A549 (cell line): ENCODE data around the gene ITGA8. TPM values are rescaled to one million over a fixed set of nuclear protein-coding genes. Genes with fewer than 3 reads are reported as not detected.

Experiments
- ATAC-seq, 2 experiments: fragments of 200-7000 bp in 1 of 2; fragments of >200 bp in 1 of 2; cut with Nextera tagmentation in 1 of 2; cut with Tn5 transposase in 1 of 2; 3 replicates each; pipeline versions ENCODE4 v1.8.0 to v1.9.1; 2018 to 2020; ENCODE audit warnings: mild to moderate bottlenecking in 1 of 2, moderate library complexity in 1 of 2
- CTCF ChIA-PET: fragments of 300-600 bp; sonication (Branson Sonifier 250); formaldehyde crosslinking; extraction: SDS; loops from one replicate; lab custom pipeline; 2021; ENCODE audit warnings: antibody characterized with exemption, inconsistent platforms; lab: Yijun Ruan, JAX
- POLR2A ChIA-PET: fragments of 350-600 bp; formaldehyde crosslinking; extraction: SDS; loops from one replicate; lab custom pipeline; 2021; ENCODE audit warnings: antibody characterized with exemption, inconsistent platforms; lab: Yijun Ruan, JAX
- DNase-seq, 2 experiments: peaks; one replicate each; pipeline versions ENCODE4 v3.0.0 to v3.0.0-alpha.2; 2011 to 2016; ENCODE audit warnings: low read depth in 1 of 2, low spot score in 1 of 2
- FAIRE-seq: peaks from 2 replicates; lab custom pipeline; 2011; peaks lifted over from hg19 to GRCh38; lab: Jason Lieb, UNC
- H3K27ac ChIP-seq, 2 experiments: fragments of >200 bp; sonication (Bioruptor Twin); formaldehyde crosslinking; 3 replicates each; pipeline ENCODE4 v1.5.1; 2016 to 2017
- H3K4me1 ChIP-seq: fragments of >200 bp; sonication (Bioruptor Twin); formaldehyde crosslinking; 3 replicates; pipeline ENCODE4 v1.6.1; 2016
- H3K4me2 ChIP-seq: fragments of >200 bp; sonication (Bioruptor Twin); formaldehyde crosslinking; 3 replicates; pipeline ENCODE4 v1.6.1; 2016
- H3K4me3 ChIP-seq: fragments of >200 bp; sonication (Bioruptor Twin); formaldehyde crosslinking; 3 replicates; pipeline ENCODE4 v1.5.1; 2016
- H3K9me3 ChIP-seq: fragments of >200 bp; sonication (Bioruptor Twin); formaldehyde crosslinking; 3 replicates; pipeline ENCODE4 v1.6.1; 2016
- BHLHE40 ChIP-seq: IDR thresholded peaks from 2 replicates; pipeline ENCODE4 v1.6.1; 2012; ENCODE audit warnings: low read depth, low read length, inconsistent platforms
- ESRRA ChIP-seq: fragments of 150-350 bp; IDR thresholded peaks from 2 replicates; pipeline ENCODE4 v1.6.1; 2014; ENCODE audit warnings: mild to moderate bottlenecking, low read length, borderline replicate concordance
- FOSL2 ChIP-seq, 2 experiments: fragments of 450-650 bp in 1 of 2; fragments of >200 bp in 1 of 2; sonication (Bioruptor Twin) in 1 of 2; formaldehyde crosslinking; IDR thresholded peaks; 2 replicates each; pipeline versions ENCODE4 v1.5.0 to v1.6.1; 2016 to 2020; ENCODE audit warnings: mild to moderate bottlenecking in 1 of 2, moderate library complexity in 1 of 2
- GATA3 ChIP-seq: IDR thresholded peaks from 2 replicates; pipeline ENCODE4 v1.6.1; 2012; ENCODE audit warnings: borderline replicate concordance
- HDAC2 ChIP-seq: fragments of 200-600 bp; sonication (generic); IDR thresholded peaks from 2 replicates; pipeline ENCODE4 v1.6.1; 2016
- HOXA7 ChIP-seq: fragments of 250-450 bp; sonication (Bioruptor Pico); IDR thresholded peaks from 2 replicates; pipeline ENCODE4 v1.5.0; 2020; ENCODE audit warnings: mild to moderate bottlenecking, moderate library complexity
- HOXB13 ChIP-seq: fragments of 250-450 bp; sonication (Bioruptor Pico); IDR thresholded peaks from 2 replicates; pipeline ENCODE4 v1.5.0; 2020; ENCODE audit warnings: low read depth, mild to moderate bottlenecking, moderate library complexity
- HOXB5 ChIP-seq: fragments of 250-450 bp; sonication (Bioruptor Pico); IDR thresholded peaks from 2 replicates; pipeline ENCODE4 v1.5.0; 2020; ENCODE audit warnings: mild to moderate bottlenecking, moderate library complexity
- JUNB ChIP-seq: fragments of >200 bp; sonication (Bioruptor Twin); formaldehyde crosslinking; IDR thresholded peaks from 2 replicates; pipeline ENCODE4 v1.6.1; 2016
- KDM1A ChIP-seq: fragments of 200-600 bp; sonication (generic); IDR thresholded peaks from 2 replicates; pipeline ENCODE4 v1.6.1; 2016; ENCODE audit warnings: low read depth, mild to moderate bottlenecking
- KDM5A ChIP-seq: fragments of 200-600 bp; sonication (generic); IDR thresholded peaks from 2 replicates; pipeline ENCODE4 v1.6.1; 2016; ENCODE audit warnings: antibody characterized with exemption, mild to moderate bottlenecking
- MAFK ChIP-seq: fragments of 450-650 bp; IDR thresholded peaks from 2 replicates; pipeline ENCODE4 v1.6.1; 2014; ENCODE audit not compliant: partially characterized antibody
- NFE2L2 ChIP-seq: fragments of 150-350 bp; conservative IDR thresholded peaks from 2 replicates; pipeline ENCODE4 v1.6.1; 2014; ENCODE audit warnings: low read length
- NPAS2 ChIP-seq: fragments of 250-450 bp; sonication (Bioruptor Pico); IDR thresholded peaks from 2 replicates; pipeline ENCODE4 v1.8.0; 2022; ENCODE audit warnings: mild to moderate bottlenecking, moderate library complexity, borderline replicate concordance
- POLR2A ChIP-seq: IDR thresholded peaks from 2 replicates; pipeline ENCODE4 v1.6.1; 2012; ENCODE audit warnings: mild to moderate bottlenecking, low read length
- POLR2AphosphoS2 ChIP-seq: conservative IDR thresholded peaks from 2 replicates; pipeline ENCODE4 v1.6.1; 2012; ENCODE audit warnings: low read length, improper control_type of control experiment, inconsistent platforms
- RFX5 ChIP-seq: fragments of 450-650 bp; IDR thresholded peaks from 2 replicates; pipeline ENCODE4 v1.7.1; 2014; ENCODE audit warnings: antibody characterized with exemption, mild to moderate bottlenecking, moderate library complexity
- SMC3 ChIP-seq: fragments of >200 bp; sonication (Bioruptor Twin); formaldehyde crosslinking; IDR thresholded peaks from 3 replicates; pipeline ENCODE4 v1.6.1; 2018; ENCODE audit warnings: inconsistent platforms
- TP53 ChIP-seq: fragments of 250-450 bp; sonication (Bioruptor Pico); IDR thresholded peaks from 2 replicates; pipeline ENCODE4 v1.5.0; 2021; ENCODE audit warnings: mild to moderate bottlenecking, moderate library complexity
- ZC3H11A ChIP-seq: fragments of 450-650 bp; IDR thresholded peaks from 2 replicates; pipeline ENCODE4 v1.6.1; 2014; ENCODE audit warnings: antibody characterized with exemption, mild to moderate bottlenecking
- WGBS: methylation state at CpG from one replicate; pipeline ENCODE4 v1.1.6; 2017; ENCODE audit errors: missing lambda C conversion rate; 5-methylcytosine and 5-hydroxymethylcytosine counted together
- polyA plus RNA-seq, 4 experiments: library from polyadenylated mRNA; depleted of rRNA in 3 of 4; stranded (reverse); fragments of >200 nt; fragmentation: RNase III in 1 of 4; extraction: RNeasy Plus Mini Kit Qiagen cat#74134 plus additional on column Dnase treatment in 1 of 4; gene quantifications; 2 replicates in 3 of 4; 3 replicates in 1 of 4; pipeline ENCODE4 v1.2.3, GENCODE V29; 2011 to 2017
- TF ChIP-seq, protein P1 (sequence below): IDR thresholded peaks from 2 replicates; pipeline ENCODE4 v1.6.1; 2012; ENCODE audit warnings: low read depth, borderline replicate concordance
- TF ChIP-seq, protein P2 (sequence below): fragments of 150-350 bp; IDR thresholded peaks from 2 replicates; pipeline ENCODE4 v1.6.1; 2014; ENCODE audit warnings: low read depth, mild to moderate bottlenecking, low read length
- TF ChIP-seq, protein P3 (sequence below): fragments of 200-600 bp; sonication (generic); IDR thresholded peaks from 2 replicates; pipeline ENCODE4 v1.6.1; 2016; ENCODE audit warnings: antibody characterized with exemption, mild to moderate bottlenecking, moderate library complexity
- TF ChIP-seq, protein P4 (sequence below): IDR thresholded peaks from 2 replicates; pipeline ENCODE4 v1.6.1; 2012
- TF ChIP-seq, protein P5 (sequence below): IDR thresholded peaks from 2 replicates; pipeline ENCODE4 v1.6.1; 2012
- TF ChIP-seq, protein P6 (sequence below): fragments of 250-450 bp; sonication (Bioruptor Pico); IDR thresholded peaks from 2 replicates; pipeline ENCODE4 v1.5.0; 2020; ENCODE audit warnings: low read depth, mild to moderate bottlenecking, moderate library complexity
- TF ChIP-seq, protein P7 (sequence below): fragments of >200 bp; sonication (Bioruptor Twin); formaldehyde crosslinking; IDR thresholded peaks from 3 replicates; pipeline ENCODE4 v1.6.1; 2016

ITGA8 gene
- polyA plus RNA-seq, 2 of the 4 experiments (the other 2 are of a cell fraction) = 0.12 TPM; not detected in 1

DNA sequence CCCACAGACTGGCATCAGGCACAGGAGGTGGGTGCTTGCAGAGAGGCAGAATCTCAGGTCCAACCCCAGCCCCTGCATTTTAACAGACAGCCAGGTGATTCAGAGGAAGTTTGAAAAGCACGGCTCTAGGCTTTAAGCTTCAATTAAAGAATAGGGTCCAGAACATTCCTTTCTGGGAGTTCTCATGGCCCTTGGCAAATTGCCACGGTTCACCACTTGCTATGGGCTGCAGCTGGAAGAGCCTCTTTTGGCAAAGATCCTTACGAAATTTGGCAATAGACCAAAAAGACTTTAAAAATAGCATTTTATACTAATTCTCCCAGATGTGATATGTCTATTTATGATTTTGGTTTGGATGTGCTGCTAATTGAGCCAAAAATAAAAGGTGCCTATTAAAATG lies 148.1 kb downstream of the ITGA8 start:
- DNase-seq = no peak

DNA sequence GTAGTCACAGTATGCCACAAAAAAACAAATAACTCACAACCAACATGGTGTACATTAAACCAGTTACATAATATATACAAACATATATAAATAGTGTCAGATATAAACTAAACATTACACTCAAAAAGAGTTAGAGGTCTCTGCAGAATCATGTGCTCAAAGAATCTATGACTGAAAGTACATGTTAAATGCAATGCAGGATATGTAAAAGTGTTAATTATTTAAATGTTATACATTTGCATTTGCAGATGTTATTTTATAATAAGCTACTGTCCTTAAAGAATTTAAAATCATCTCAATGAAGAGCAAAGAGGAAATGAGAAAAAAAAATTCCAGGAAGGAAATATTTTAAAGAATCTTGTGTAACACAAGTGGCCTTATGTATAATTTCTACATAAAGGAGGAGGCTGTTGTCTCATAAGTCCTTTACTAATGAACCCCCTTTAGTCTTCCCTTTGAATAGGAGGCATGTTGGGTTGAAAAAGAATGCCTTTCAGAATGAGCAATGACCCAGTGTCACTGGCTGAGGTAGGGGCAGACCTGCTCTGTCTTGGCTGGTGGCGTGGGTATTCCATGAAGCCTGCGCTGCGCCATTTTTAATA lies 148.9 kb downstream of the ITGA8 start:
- ATAC-seq (no peak), DNase-seq (no peak), FAIRE-seq (no peak)
- H3K4me2 ChIP-seq = no peak overlapping the region
- 91% methylated on average over 3 of the region's 3 CpGs for WGBS
- no peak overlapping the region for H3K4me3 ChIP-seq
- no peaks in the 10 kb centered on the region for H3K4me1 ChIP-seq
- no peak overlapping the region for H3K27ac ChIP-seq
- POLR2A ChIA-PET = no interaction called here
- CTCF ChIA-PET = no interaction called here
- H3K9me3 ChIP-seq = no peaks in the 10 kb centered on the region
- TF ChIP-seq, protein P1, sequence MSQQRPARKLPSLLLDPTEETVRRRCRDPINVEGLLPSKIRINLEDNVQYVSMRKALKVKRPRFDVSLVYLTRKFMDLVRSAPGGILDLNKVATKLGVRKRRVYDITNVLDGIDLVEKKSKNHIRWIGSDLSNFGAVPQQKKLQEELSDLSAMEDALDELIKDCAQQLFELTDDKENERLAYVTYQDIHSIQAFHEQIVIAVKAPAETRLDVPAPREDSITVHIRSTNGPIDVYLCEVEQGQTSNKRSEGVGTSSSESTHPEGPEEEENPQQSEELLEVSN = no peak
- TF ChIP-seq, protein P2, sequence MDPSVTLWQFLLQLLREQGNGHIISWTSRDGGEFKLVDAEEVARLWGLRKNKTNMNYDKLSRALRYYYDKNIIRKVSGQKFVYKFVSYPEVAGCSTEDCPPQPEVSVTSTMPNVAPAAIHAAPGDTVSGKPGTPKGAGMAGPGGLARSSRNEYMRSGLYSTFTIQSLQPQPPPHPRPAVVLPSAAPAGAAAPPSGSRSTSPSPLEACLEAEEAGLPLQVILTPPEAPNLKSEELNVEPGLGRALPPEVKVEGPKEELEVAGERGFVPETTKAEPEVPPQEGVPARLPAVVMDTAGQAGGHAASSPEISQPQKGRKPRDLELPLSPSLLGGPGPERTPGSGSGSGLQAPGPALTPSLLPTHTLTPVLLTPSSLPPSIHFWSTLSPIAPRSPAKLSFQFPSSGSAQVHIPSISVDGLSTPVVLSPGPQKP = no peak
- TF ChIP-seq KDM1A (no peak), HDAC2 (no peak), HOXA7 (CRISPR knock-in tag) (no peak), BHLHE40 (no peak), SMC3 (no peak), RFX5 (no peak), HOXB13 (no peak), ZC3H11A (no peak), FOSL2 (IDR thresholded peaks at IDR 0.05) (no peak), FOSL2 (CRISPR knock-in tag; IDR thresholded peaks at IDR 0.05) (no peak), TP53 (no peak), HOXB5 (CRISPR knock-in tag) (no peak), MAFK (no peak)
- TF ChIP-seq, protein P3, sequence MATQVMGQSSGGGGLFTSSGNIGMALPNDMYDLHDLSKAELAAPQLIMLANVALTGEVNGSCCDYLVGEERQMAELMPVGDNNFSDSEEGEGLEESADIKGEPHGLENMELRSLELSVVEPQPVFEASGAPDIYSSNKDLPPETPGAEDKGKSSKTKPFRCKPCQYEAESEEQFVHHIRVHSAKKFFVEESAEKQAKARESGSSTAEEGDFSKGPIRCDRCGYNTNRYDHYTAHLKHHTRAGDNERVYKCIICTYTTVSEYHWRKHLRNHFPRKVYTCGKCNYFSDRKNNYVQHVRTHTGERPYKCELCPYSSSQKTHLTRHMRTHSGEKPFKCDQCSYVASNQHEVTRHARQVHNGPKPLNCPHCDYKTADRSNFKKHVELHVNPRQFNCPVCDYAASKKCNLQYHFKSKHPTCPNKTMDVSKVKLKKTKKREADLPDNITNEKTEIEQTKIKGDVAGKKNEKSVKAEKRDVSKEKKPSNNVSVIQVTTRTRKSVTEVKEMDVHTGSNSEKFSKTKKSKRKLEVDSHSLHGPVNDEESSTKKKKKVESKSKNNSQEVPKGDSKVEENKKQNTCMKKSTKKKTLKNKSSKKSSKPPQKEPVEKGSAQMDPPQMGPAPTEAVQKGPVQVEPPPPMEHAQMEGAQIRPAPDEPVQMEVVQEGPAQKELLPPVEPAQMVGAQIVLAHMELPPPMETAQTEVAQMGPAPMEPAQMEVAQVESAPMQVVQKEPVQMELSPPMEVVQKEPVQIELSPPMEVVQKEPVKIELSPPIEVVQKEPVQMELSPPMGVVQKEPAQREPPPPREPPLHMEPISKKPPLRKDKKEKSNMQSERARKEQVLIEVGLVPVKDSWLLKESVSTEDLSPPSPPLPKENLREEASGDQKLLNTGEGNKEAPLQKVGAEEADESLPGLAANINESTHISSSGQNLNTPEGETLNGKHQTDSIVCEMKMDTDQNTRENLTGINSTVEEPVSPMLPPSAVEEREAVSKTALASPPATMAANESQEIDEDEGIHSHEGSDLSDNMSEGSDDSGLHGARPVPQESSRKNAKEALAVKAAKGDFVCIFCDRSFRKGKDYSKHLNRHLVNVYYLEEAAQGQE = no peak
- TF ChIP-seq, protein P4, sequence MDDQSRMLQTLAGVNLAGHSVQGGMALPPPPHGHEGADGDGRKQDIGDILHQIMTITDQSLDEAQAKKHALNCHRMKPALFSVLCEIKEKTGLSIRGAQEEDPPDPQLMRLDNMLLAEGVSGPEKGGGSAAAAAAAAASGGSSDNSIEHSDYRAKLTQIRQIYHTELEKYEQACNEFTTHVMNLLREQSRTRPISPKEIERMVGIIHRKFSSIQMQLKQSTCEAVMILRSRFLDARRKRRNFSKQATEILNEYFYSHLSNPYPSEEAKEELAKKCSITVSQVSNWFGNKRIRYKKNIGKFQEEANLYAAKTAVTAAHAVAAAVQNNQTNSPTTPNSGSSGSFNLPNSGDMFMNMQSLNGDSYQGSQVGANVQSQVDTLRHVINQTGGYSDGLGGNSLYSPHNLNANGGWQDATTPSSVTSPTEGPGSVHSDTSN = no peak
- TF ChIP-seq, protein P5, sequence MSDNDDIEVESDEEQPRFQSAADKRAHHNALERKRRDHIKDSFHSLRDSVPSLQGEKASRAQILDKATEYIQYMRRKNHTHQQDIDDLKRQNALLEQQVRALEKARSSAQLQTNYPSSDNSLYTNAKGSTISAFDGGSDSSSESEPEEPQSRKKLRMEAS = no peak

More for the DNA sequence above, 148.1 kb downstream of the ITGA8 start:
- no peaks in the 10 kb centered on the region for H3K9me3 ChIP-seq
- H3K27ac ChIP-seq = no peak overlapping the region
- ChIA-PET CTCF (no interaction called here), POLR2A (no interaction called here)
- no peak for ATAC-seq
- H3K4me1 ChIP-seq = no peaks in the 10 kb centered on the region
- no peak for TF ChIP-seq POLR2A
- no peak for TF ChIP-seq POLR2AphosphoS2
- TF ChIP-seq, protein P6, sequence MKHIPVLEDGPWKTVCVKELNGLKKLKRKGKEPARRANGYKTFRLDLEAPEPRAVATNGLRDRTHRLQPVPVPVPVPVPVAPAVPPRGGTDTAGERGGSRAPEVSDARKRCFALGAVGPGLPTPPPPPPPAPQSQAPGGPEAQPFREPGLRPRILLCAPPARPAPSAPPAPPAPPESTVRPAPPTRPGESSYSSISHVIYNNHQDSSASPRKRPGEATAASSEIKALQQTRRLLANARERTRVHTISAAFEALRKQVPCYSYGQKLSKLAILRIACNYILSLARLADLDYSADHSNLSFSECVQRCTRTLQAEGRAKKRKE (CRISPR knock-in tag) = no peak
- no peak for TF ChIP-seq NPAS2 (CRISPR knock-in tag)
- no peak for TF ChIP-seq ESRRA
- no peak for TF ChIP-seq NFE2L2
- no peak for TF ChIP-seq KDM5A
- TF ChIP-seq, protein P4 = no peak
- TF ChIP-seq, protein P7, sequence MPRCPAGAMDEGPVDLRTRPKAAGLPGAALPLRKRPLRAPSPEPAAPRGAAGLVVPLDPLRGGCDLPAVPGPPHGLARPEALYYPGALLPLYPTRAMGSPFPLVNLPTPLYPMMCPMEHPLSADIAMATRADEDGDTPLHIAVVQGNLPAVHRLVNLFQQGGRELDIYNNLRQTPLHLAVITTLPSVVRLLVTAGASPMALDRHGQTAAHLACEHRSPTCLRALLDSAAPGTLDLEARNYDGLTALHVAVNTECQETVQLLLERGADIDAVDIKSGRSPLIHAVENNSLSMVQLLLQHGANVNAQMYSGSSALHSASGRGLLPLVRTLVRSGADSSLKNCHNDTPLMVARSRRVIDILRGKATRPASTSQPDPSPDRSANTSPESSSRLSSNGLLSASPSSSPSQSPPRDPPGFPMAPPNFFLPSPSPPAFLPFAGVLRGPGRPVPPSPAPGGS = no peak
- no peak for TF ChIP-seq JUNB
- no peak for TF ChIP-seq MAFK
- no peak for TF ChIP-seq GATA3
- no peak for TF ChIP-seq BHLHE40
- TF ChIP-seq RFX5 = no peak
- no peak for TF ChIP-seq FOSL2 (IDR thresholded peaks at IDR 0.05)
- TF ChIP-seq FOSL2 (CRISPR knock-in tag; IDR thresholded peaks at IDR 0.05) = no peak
- WGBS = 6% methylated on average over 3 of the region's 3 CpGs
- no peak overlapping the region for H3K4me3 ChIP-seq
- no peak overlapping the region for H3K4me2 ChIP-seq
- no peak for FAIRE-seq
